ENCODE data around the gene UBE3B. TPM values are rescaled to one million over a fixed set of nuclear protein-coding genes. Genes with fewer than 3 reads are reported as not detected.
"Not testable (repeated sequence)": the region's sequence is repeated elsewhere in the genome, so short reads cannot be mapped to it uniquely, and the experiment has no call there.

The UBE3B gene
- total and polyA plus RNA-seq, 4 donors, result 12.9 to 40.2 (median 26.0) TPM

DNA sequence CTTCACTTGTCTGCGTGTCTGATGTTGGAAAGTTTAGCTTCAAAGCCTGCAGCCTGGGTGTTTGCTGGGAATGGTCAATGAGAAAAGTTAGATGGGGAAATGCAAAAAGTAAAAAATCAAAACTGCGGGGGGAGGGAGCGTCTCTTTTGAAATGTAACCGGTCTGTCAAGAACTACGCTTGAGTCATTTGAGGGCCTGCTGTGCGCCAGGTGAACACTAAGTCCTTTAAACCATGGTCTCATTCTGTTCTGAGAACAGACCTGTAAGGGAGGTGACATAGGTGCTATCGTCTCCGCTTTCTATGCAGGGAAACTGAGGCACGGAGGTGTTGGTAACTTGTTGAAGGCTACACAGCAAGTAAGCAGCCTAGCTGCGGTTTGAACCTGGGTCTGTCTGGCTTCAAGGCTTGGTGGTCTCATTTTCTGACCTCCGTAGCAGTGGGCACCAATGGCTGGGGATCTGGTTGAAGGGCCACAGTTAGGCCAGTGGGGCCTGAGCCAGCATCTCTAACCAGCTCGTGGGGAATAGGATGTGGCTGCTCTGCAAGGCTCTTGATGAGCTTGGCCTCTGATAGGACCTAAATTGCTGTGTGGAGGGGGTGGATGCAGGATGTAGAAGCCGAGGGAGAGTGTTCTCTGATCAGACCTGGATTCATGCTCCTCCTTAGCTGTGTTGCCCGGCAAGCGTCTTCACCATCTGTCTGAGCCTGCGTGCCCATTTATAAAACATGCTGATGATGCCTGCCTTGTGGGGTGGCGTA is 41.8 kb upstream of the UBE3B start:
- Histone ChIP-seq H3K27me3 (ENCODE audit: control insufficient read depth in 1 of 2, insufficient read depth in 2 of 2, low read length in 1 of 2) (no peaks in the 10 kb centered on the region), H3K27ac (ENCODE audit: low read depth in 1 of 2, low read length in 2 of 2) (no peak overlapping the region), H3K9me3 (ENCODE audit: control insufficient read depth, low read length) (no peaks in the 10 kb centered on the region), H3K4me3 (ENCODE audit: low read length in 2 of 2) (no peak overlapping the region), H3K36me3 (ENCODE audit: control insufficient read depth in 1 of 2, insufficient read depth in 2 of 2, low read length in 1 of 2) (no peaks in the 10 kb centered on the region), H3K4me1 (ENCODE audit: control insufficient read depth in 1 of 2, insufficient read depth in 2 of 2, low read length in 2 of 2) (no peaks in the 10 kb centered on the region)
- ATAC-seq (ENCODE audit: low FRiP score), result no peak
- intact Hi-C loops (cut with DNase I), result no loop called here
- WGBS, 2 donors, result 76 to 80% methylated on average over 17 of the region's 17 CpGs
- DNase-seq, result no peak

DNA sequence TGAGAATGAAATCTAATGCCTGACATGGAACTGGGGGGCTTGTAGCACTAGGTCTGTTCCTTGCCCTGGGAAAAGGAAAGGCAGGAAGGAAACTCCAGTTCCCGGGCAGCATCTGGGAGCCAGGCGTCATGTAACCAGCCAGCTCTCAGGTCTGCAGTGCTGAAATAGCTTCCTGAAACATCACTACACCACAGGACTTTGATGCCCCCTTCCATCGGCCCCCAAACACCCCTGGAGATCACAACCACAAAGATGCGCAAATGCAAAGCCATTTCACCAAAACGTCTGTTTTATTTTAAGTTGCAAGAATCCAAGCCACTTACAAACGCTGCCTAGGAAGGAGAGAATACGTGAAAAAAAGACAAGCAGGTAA is 41.3 kb upstream of the UBE3B start:
- H3K4me1 ChIP-seq (ENCODE audit: control insufficient read depth in 1 of 2, insufficient read depth in 2 of 2, low read length in 2 of 2), result no peaks in the 10 kb centered on the region
- H3K9me3 ChIP-seq (ENCODE audit: control insufficient read depth, low read length), result no peaks in the 10 kb centered on the region
- WGBS, 2 donors, result 67 to 75% methylated on average over 7 of the region's 7 CpGs
- intact Hi-C loops (cut with DNase I), result no loop called here
- ATAC-seq (ENCODE audit: low FRiP score) (no peak), DNase-seq (no peak)
- no peak overlapping the region for H3K27ac ChIP-seq (ENCODE audit: low read depth in 1 of 2, low read length in 2 of 2)
- H3K4me3 ChIP-seq (ENCODE audit: low read length in 2 of 2), result no peak overlapping the region
- H3K27me3 ChIP-seq (ENCODE audit: control insufficient read depth in 1 of 2, insufficient read depth in 2 of 2, low read length in 1 of 2), result no peaks in the 10 kb centered on the region
- H3K36me3 ChIP-seq (ENCODE audit: control insufficient read depth in 1 of 2, insufficient read depth in 2 of 2, low read length in 1 of 2), result no peaks in the 10 kb centered on the region

DNA sequence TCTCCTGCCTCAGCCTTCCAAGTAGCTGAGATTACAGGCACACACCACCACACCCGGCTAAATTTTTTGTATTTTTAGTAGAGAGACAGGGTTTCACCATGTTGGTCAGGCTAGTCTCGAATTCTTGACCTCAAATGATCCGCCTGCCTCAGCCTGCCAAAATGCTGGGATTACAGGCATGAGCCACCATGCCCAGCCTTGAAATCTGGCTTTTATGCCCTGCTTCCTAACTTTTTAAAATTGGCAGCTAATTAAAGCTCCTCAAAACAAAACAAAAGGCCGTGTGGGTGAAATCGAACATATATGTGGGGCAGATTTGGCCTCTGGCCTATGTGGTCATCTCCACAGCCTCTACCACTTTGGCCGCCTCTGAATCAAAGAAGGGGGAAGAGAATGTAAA is 38.3 kb upstream of the UBE3B start:
- H3K4me3 ChIP-seq (ENCODE audit: low read length in 2 of 2), result no peak overlapping the region
- H3K9me3 ChIP-seq (ENCODE audit: control insufficient read depth, low read length), result no peaks in the 10 kb centered on the region
- H3K4me1 ChIP-seq (ENCODE audit: control insufficient read depth in 1 of 2, insufficient read depth in 2 of 2, low read length in 2 of 2), result no peaks in the 10 kb centered on the region
- H3K27ac ChIP-seq (ENCODE audit: low read depth in 1 of 2, low read length in 2 of 2), result no peak overlapping the region
- ATAC-seq (ENCODE audit: low FRiP score) (no peak), DNase-seq (no peak)
- WGBS, 2 donors, result 43 to 46% methylated on average over 6 of the region's 6 CpGs
- intact Hi-C loops (cut with DNase I), result no loop called here
- no peaks in the 10 kb centered on the region for H3K36me3 ChIP-seq (ENCODE audit: control insufficient read depth in 1 of 2, insufficient read depth in 2 of 2, low read length in 1 of 2)
- no peaks in the 10 kb centered on the region for H3K27me3 ChIP-seq (ENCODE audit: control insufficient read depth in 1 of 2, insufficient read depth in 2 of 2, low read length in 1 of 2)

DNA sequence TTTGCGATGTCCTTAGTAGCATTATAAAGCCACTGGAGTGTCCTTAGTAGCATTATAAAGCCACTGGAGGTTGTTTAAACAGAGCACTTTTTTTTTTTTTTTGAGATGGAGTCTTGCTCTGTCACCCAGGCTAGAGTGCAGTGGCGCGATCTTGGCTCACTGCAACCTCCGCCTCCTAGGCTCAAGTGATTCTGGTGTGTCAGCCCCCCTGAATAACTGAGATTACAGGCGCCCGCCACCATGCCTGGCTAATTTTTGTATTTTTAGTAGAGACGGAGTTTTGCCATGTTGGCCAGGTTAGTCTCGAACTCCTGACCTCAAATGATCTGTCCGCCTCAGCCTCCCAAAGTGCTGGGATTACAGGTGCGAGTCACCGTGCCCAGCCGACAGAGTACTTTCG is 37.5 kb upstream of the UBE3B start:
- H3K27ac ChIP-seq (ENCODE audit: low read depth in 1 of 2, low read length in 2 of 2); H3K4me1 ChIP-seq (ENCODE audit: control insufficient read depth in 1 of 2, insufficient read depth in 2 of 2, low read length in 2 of 2); H3K36me3 ChIP-seq (ENCODE audit: control insufficient read depth in 1 of 2, insufficient read depth in 2 of 2, low read length in 1 of 2); H3K9me3 ChIP-seq (ENCODE audit: control insufficient read depth, low read length); intact Hi-C loops (cut with DNase I); ATAC-seq (ENCODE audit: low FRiP score); H3K27me3 ChIP-seq (ENCODE audit: control insufficient read depth in 1 of 2, insufficient read depth in 2 of 2, low read length in 1 of 2); DNase-seq; H3K4me3 ChIP-seq (ENCODE audit: low read length in 2 of 2): not testable (repeated sequence)
- 92 to 95% methylated on average over 13 of the region's 13 CpGs for WGBS, 2 donors

DNA sequence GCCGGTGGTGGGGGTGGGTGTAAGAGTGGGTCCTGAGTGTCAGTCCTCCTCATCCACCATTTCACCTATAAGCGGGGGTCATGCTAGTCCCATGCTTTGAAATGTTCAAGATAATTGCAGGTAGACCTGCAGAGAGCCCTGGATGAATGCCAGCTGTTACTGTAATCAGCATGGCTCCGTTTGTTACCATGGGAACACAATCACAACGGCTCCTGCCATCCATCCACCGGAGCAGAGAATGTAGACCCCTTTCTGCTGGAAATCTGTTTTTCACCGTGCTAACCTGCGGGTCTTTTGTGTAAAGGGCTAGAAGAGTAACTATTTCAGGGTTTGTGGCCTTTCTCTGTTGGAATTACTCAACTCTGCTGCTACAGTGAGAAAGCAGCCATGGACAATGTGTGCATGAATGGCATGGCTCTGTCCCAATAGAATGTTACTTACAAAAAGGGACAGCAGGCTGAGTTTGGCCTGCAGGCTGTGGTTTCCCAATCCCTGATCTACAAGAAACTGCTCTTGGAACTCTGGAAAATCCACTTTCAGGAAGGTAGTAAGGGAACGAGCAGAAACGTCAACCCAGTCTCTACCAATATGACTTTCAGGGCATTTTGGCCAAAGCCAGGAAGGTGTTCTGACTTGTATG is 36.5 kb upstream of the UBE3B start:
- Histone ChIP-seq H3K4me1 (ENCODE audit: control insufficient read depth in 1 of 2, insufficient read depth in 2 of 2, low read length in 2 of 2) (no peaks in the 10 kb centered on the region), H3K36me3 (ENCODE audit: control insufficient read depth in 1 of 2, insufficient read depth in 2 of 2, low read length in 1 of 2) (no peaks in the 10 kb centered on the region), H3K27me3 (ENCODE audit: control insufficient read depth in 1 of 2, insufficient read depth in 2 of 2, low read length in 1 of 2) (no peaks in the 10 kb centered on the region), H3K27ac (ENCODE audit: low read depth in 1 of 2, low read length in 2 of 2) (no peak overlapping the region), H3K9me3 (ENCODE audit: control insufficient read depth, low read length) (no peaks in the 10 kb centered on the region), H3K4me3 (ENCODE audit: low read length in 2 of 2) (no peak overlapping the region)
- intact Hi-C loops (cut with DNase I), result no loop called here
- 60 to 63% methylated on average over 9 of the region's 9 CpGs for WGBS, 2 donors
- ATAC-seq (ENCODE audit: low FRiP score) (no peak), DNase-seq (no peak)

DNA sequence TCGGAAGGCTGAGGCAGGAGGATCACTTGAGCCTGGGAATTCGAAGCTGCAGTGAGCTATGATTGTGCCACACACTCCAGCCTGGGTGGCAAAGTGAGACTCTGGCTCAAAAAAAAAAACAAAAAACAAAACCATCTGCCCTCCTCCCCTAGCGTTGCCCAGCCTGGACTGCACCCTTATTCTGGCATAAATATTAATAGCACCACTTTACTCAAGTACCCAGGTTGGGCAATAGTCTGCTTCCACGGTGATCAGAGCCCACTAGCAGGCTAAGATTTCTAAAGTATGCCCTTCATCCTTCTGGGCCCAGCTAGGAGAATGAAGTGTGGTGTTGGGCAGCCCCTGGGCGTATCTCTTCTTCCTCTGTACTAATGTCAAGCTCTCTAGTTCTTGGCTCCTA is 33.6 kb upstream of the UBE3B start:
- WGBS, 2 donors, result 49 to 62% methylated on average over 5 of the region's 5 CpGs
- no peaks in the 10 kb centered on the region for H3K36me3 ChIP-seq (ENCODE audit: control insufficient read depth in 1 of 2, insufficient read depth in 2 of 2, low read length in 1 of 2)
- no peak overlapping the region for H3K4me3 ChIP-seq (ENCODE audit: low read length in 2 of 2)
- no peak for ATAC-seq (ENCODE audit: low FRiP score)
- intact Hi-C loops (cut with DNase I), result no loop called here
- no peaks in the 10 kb centered on the region for H3K9me3 ChIP-seq (ENCODE audit: control insufficient read depth, low read length)
- no peaks in the 10 kb centered on the region for H3K27me3 ChIP-seq (ENCODE audit: control insufficient read depth in 1 of 2, insufficient read depth in 2 of 2, low read length in 1 of 2)
- no peaks in the 10 kb centered on the region for H3K4me1 ChIP-seq (ENCODE audit: control insufficient read depth in 1 of 2, insufficient read depth in 2 of 2, low read length in 2 of 2)
- DNase-seq, result no peak
- H3K27ac ChIP-seq (ENCODE audit: low read depth in 1 of 2, low read length in 2 of 2), result no peak overlapping the region

DNA sequence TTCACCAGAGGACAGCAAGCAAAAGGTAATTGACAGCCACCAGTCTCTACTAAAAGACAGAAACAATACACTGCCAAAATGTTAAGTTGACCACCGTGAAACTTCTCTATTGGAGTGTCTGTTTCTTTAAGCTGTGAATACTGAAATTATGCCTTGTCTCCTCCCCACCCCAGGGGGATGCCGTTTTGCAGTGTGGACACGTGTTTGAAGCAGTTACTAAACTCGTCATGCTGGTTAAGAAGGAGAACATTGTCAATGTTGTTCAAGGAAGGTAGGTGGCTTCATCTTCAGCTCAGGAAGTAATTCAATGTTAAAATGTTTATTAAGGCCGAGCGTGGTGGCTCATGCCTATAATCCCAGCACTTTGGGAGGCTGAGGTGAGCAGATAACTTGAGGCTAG is 33.2 kb upstream of the UBE3B start:
- ATAC-seq (ENCODE audit: low FRiP score), result no peak
- no peaks in the 10 kb centered on the region for H3K4me1 ChIP-seq (ENCODE audit: control insufficient read depth in 1 of 2, insufficient read depth in 2 of 2, low read length in 2 of 2)
- intact Hi-C loops (cut with DNase I), result no loop called here
- H3K27me3 ChIP-seq (ENCODE audit: control insufficient read depth in 1 of 2, insufficient read depth in 2 of 2, low read length in 1 of 2), result no peaks in the 10 kb centered on the region
- no peak overlapping the region for H3K27ac ChIP-seq (ENCODE audit: low read depth in 1 of 2, low read length in 2 of 2)
- no peak for DNase-seq
- no peak overlapping the region for H3K4me3 ChIP-seq (ENCODE audit: low read length in 2 of 2)
- 51 to 54% methylated on average over 6 of the region's 6 CpGs for WGBS, 2 donors
- no peaks in the 10 kb centered on the region for H3K36me3 ChIP-seq (ENCODE audit: control insufficient read depth in 1 of 2, insufficient read depth in 2 of 2, low read length in 1 of 2)
- no peaks in the 10 kb centered on the region for H3K9me3 ChIP-seq (ENCODE audit: control insufficient read depth, low read length)

DNA sequence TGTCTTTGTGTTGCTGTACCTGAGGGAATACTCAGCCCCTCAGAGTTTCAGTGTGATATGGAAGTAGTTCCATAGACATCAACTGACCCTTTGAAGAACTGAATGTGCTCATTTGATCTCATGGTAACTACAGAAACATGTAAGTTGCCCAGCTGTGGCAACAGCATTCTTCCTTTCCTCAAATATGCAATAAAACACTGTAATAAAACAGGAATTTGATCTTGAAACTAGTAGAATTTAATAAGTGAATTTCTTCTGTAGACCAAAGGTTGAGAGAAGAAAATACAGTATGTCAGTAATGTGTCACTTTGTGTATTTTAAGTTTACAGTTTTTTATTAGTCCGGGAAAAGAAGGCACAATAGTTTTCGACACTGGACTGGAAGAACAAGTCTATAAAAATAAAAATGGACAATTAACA is 32.2 kb upstream of the UBE3B start:
- no peaks in the 10 kb centered on the region for H3K36me3 ChIP-seq (ENCODE audit: control insufficient read depth in 1 of 2, insufficient read depth in 2 of 2, low read length in 1 of 2)

DNA sequence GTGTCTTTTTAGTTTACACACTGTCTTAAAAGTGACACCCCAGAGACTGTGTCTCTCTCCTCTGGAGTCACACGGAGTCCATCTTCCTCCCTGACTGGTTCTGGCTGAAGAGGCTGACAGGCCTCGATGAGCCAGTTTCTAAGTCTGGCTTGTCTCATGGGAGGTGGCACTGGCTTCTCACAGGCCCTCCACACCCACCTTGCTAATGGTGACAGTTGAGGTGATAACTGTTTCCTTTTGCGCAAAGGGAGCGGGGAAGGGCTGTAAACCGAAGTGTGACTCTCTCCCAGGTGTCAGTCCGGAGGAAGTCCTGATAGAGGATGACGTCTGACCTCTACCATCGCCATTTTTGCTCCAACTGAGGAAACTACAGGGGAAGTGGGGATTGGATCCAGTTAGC is 30.6 kb upstream of the UBE3B start:
- no peak overlapping the region for H3K4me3 ChIP-seq (ENCODE audit: low read length in 2 of 2)
- H3K27ac ChIP-seq (ENCODE audit: low read depth in 1 of 2, low read length in 2 of 2), result no peak overlapping the region
- H3K36me3 ChIP-seq (ENCODE audit: control insufficient read depth in 1 of 2, insufficient read depth in 2 of 2, low read length in 1 of 2), result peaks cover 0 to 2% of the 10 kb centered on the region in 2 donors
- no peaks in the 10 kb centered on the region for H3K9me3 ChIP-seq (ENCODE audit: control insufficient read depth, low read length)
- whole genome bisulfite sequencing, 2 donors, result 74 to 78% methylated on average over 8 of the region's 8 CpGs
- DNase-seq (no peak), ATAC-seq (ENCODE audit: low FRiP score) (no peak)
- H3K27me3 ChIP-seq (ENCODE audit: control insufficient read depth in 1 of 2, insufficient read depth in 2 of 2, low read length in 1 of 2), result no peaks in the 10 kb centered on the region
- intact Hi-C loops (cut with DNase I), result no loop called here
- H3K4me1 ChIP-seq (ENCODE audit: control insufficient read depth in 1 of 2, insufficient read depth in 2 of 2, low read length in 2 of 2), result no peaks in the 10 kb centered on the region

More for the DNA sequence above, 32.2 kb upstream of the UBE3B start:
- H3K4me1 ChIP-seq (ENCODE audit: control insufficient read depth in 1 of 2, insufficient read depth in 2 of 2, low read length in 2 of 2), result no peaks in the 10 kb centered on the region
- DNase-seq, result no peak
- no peak overlapping the region for H3K4me3 ChIP-seq (ENCODE audit: low read length in 2 of 2)
- no peaks in the 10 kb centered on the region for H3K27me3 ChIP-seq (ENCODE audit: control insufficient read depth in 1 of 2, insufficient read depth in 2 of 2, low read length in 1 of 2)
- WGBS, 2 donors, result 61 to 67% methylated on average over 2 of the region's 2 CpGs
- H3K9me3 ChIP-seq (ENCODE audit: control insufficient read depth, low read length), result no peaks in the 10 kb centered on the region
- ATAC-seq (ENCODE audit: low FRiP score), result no peak
- intact Hi-C loops (cut with DNase I), result no loop called here
- H3K27ac ChIP-seq (ENCODE audit: low read depth in 1 of 2, low read length in 2 of 2), result no peak overlapping the region

Data from aorta (tissue), 5 donors.